HG03280 (cell line): Measurements from ENCODE around the gene CYP2C18.
A peak's percentile ranks its signal among the peaks of the same experiment; 100 is the strongest.
"Not testable (repeated sequence)": the region's sequence is repeated elsewhere in the genome, so short reads cannot be mapped to it uniquely, and the experiment has no call there.

Experiments used
- ATAC-seq: cut with Tn5 transposase; IDR thresholded peaks from one replicate; pipeline ENCODE4 v1.9.1; 2021; ENCODE audit warnings: mild to moderate bottlenecking, moderate library complexity; ENCODE audit not compliant: unreplicated experiment

The CYP2C18 gene

GRCh38 chr10:94683214-94684054 lies at the start of gene CYP2C18:
Gene CYP2C18 (plus strand): TSS chr10:94683729. CDS start chr10:94683820, 91 bp downstream.
- no peak for ATAC-seq

- ATAC-seq, result not testable (repeated sequence)
These were observed 45.4 kb upstream of the CYP2C18 start for GRCh38 chr10:94638097-94638496.

- no peak for ATAC-seq
These were observed 43.6 kb upstream of the CYP2C18 start for GRCh38 chr10:94639902-94640301.

GRCh38 chr10:94640562-94640961 lies 43.0 kb upstream of the CYP2C18 start:
- no peak for ATAC-seq

GRCh38 chr10:94641480-94641879 lies 42.0 kb upstream of the CYP2C18 start:
- ATAC-seq, result no peak

GRCh38 chr10:94644352-94644751 lies 39.2 kb upstream of the CYP2C18 start:
- no peak for ATAC-seq

GRCh38 chr10:94645285-94645684 lies 38.2 kb upstream of the CYP2C18 start:
- peak; percentile 55 for ATAC-seq

- not testable (repeated sequence) for ATAC-seq
These were observed 28.3 kb upstream of the CYP2C18 start for GRCh38 chr10:94655201-94655600.

- ATAC-seq, result not testable (repeated sequence)
These were observed 20.5 kb upstream of the CYP2C18 start for GRCh38 chr10:94663061-94663460.

GRCh38 chr10:94666391-94667102 lies 17.0 kb upstream of the CYP2C18 start:
- no peak for ATAC-seq

GRCh38 chr10:94673614-94674321 lies 9.8 kb upstream of the CYP2C18 start:
- ATAC-seq, result no peak

GRCh38 chr10:94676496-94676895 lies 7.0 kb upstream of the CYP2C18 start:
- ATAC-seq, result no peak

- ATAC-seq, result no peak
These were observed 5.8 kb upstream of the CYP2C18 start for GRCh38 chr10:94677691-94678090.

GRCh38 chr10:94678475-94678874 lies 5.1 kb upstream of the CYP2C18 start:
- ATAC-seq, result no peak

GRCh38 chr10:94680544-94680943 lies 3.0 kb upstream of the CYP2C18 start:
- ATAC-seq, result no peak

- not testable (repeated sequence) for ATAC-seq
These were observed 893 bp upstream of the CYP2C18 start for GRCh38 chr10:94682636-94683035.

GRCh38 chr10:94687625-94688248 lies 4.2 kb downstream of the CYP2C18 start:
- ATAC-seq, result no peak

GRCh38 chr10:94706089-94706488 lies 22.6 kb downstream of the CYP2C18 start:
- ATAC-seq, result no peak

GRCh38 chr10:94710578-94710977 lies 27.0 kb downstream of the CYP2C18 start:
- no peak for ATAC-seq

- ATAC-seq, result no peak
These were observed 42.3 kb downstream of the CYP2C18 start for GRCh38 chr10:94725871-94726270.

- ATAC-seq, result no peak
These were observed 51.7 kb downstream of the CYP2C18 start for GRCh38 chr10:94735197-94735596.
